Cardiac fibroblast (primary cell): ENCODE results near the gene WDTC1.

ENCODE experiments used
- DNase-seq, 2 donors: peaks; one replicate each; pipeline versions ENCODE4 v3.0.0 to v3.0.0-alpha.2; 2010; ENCODE audit warnings: low read depth in 2 of 2
- H3K4me3 ChIP-seq, 2 donors: replicated peaks in 1 of 2; 1 replicate in 1 of 2; 2 replicates in 1 of 2; pipeline ENCODE4 v1.5.1; 2011; ENCODE audit warnings: low read depth in 2 of 2, low read length in 2 of 2, mild to moderate bottlenecking in 2 of 2, moderate library complexity in 1 of 2
- CTCF ChIP-seq: IDR thresholded peaks from one replicate; pipeline ENCODE4 v1.5.1; 2011; ENCODE audit warnings: low read depth, mild to moderate bottlenecking, low read length, inconsistent platforms

The WDTC1 gene

GRCh38 chr1:27332536-27333281 lies 98.3 kb downstream of the WDTC1 start:
- no peak overlapping the region for H3K4me3 ChIP-seq
- DNase-seq: peak; percentile 45 to 51
- peak; percentile 95 for TF ChIP-seq CTCF

- H3K4me3 ChIP-seq: no peak overlapping the region
- TF ChIP-seq CTCF: no peak
Observed at GRCh38 chr1:27333717-27334279, 99.4 kb downstream of the WDTC1 start.

GRCh38 chr1:27335506-27336422 lies 101.3 kb downstream of the WDTC1 start:
- no peak overlapping the region for H3K4me3 ChIP-seq
- no peak for TF ChIP-seq CTCF
- DNase-seq: no peak

More at GRCh38 chr1:27333717-27334279, 99.4 kb downstream of the WDTC1 start:
- DNase-seq: no peak

GRCh38 chr1:27336756-27337155 lies 102.3 kb downstream of the WDTC1 start:
- no peak overlapping the region for H3K4me3 ChIP-seq
- DNase-seq: no peak
- TF ChIP-seq CTCF: no peak

- no peak for DNase-seq
- no peak for TF ChIP-seq CTCF
Observed at GRCh38 chr1:27338751-27339150, 104.3 kb downstream of the WDTC1 start.

GRCh38 chr1:27339213-27339612 lies 104.8 kb downstream of the WDTC1 start:
- no peak overlapping the region for H3K4me3 ChIP-seq
- no peak for DNase-seq
- no peak for TF ChIP-seq CTCF

More at GRCh38 chr1:27338751-27339150, 104.3 kb downstream of the WDTC1 start:
- no peak overlapping the region for H3K4me3 ChIP-seq
